Stomach (tissue), 9 donors: ENCODE data around the gene SEMA6A. TPM values are rescaled to one million over a fixed set of nuclear protein-coding genes. Genes with fewer than 3 reads are reported as not detected.

Source experiments
- DNase-seq, 2 donors: peaks; one replicate each; pipeline versions ENCODE4 v3.0.0 to v3.0.0-alpha.2; 2013 to 2019
- H3K27ac ChIP-seq, 5 donors: fragments of 200-600 bp in 4 of 5; sonication (generic) in 4 of 5; one replicate each; pipeline ENCODE4 v1.5.1; 2013 to 2019; ENCODE audit warnings: mild to moderate bottlenecking in 1 of 5, moderate library complexity in 1 of 5
- H3K27me3 ChIP-seq, 3 donors: fragments of 200-600 bp; sonication (generic); one replicate each; pipeline ENCODE4 v1.5.1; 2017 to 2019; ENCODE audit warnings: mixed run types in 1 of 3
- H3K36me3 ChIP-seq, 4 donors: fragments of 200-600 bp; sonication (generic); 1 replicate in 3 of 4; 2 replicates in 1 of 4; pipeline ENCODE4 v1.5.1; 2016 to 2019
- H3K4me1 ChIP-seq, 4 donors: fragments of 200-600 bp; sonication (generic); one replicate each; pipeline ENCODE4 v1.5.1; 2016 to 2019
- H3K4me3 ChIP-seq, 4 donors: fragments of 200-600 bp; sonication (generic) in 3 of 4; one replicate each; pipeline ENCODE4 v1.5.1; 2016 to 2019; ENCODE audit warnings: mild to moderate bottlenecking in 1 of 4
- H3K9me3 ChIP-seq, 4 donors: fragments of 200-600 bp; sonication (generic); one replicate each; pipeline ENCODE4 v1.5.1; 2016 to 2019
- EP300 ChIP-seq: sonication (generic); formaldehyde crosslinking; IDR thresholded peaks from one replicate; pipeline ENCODE4 v1.6.1; 2017; ENCODE audit warnings: antibody characterized with exemption
- POLR2A ChIP-seq, 4 donors: fragments of 450-650 bp; IDR thresholded peaks; one replicate each; pipeline ENCODE4 v1.6.1; 2016; ENCODE audit warnings: antibody characterized with exemption in 4 of 4, control low read depth in 2 of 4, mild to moderate bottlenecking in 1 of 4, moderate library complexity in 1 of 4
- POLR2AphosphoS5 ChIP-seq, 3 donors: sonication (generic); formaldehyde crosslinking; IDR thresholded peaks; one replicate each; pipeline ENCODE4 v1.6.1; 2016; ENCODE audit warnings: antibody characterized with exemption in 3 of 3
- WGBS, 5 donors: extraction: QIAGEN DNeasy Blood & Tissue Kit in 3 of 5; methylation state at CpG; one replicate each; pipeline versions ENCODE4 v1.1.5 to v1.1.7; 2013 to 2018; 5-methylcytosine and 5-hydroxymethylcytosine counted together
- intact Hi-C: fragments of 100-400 bp; cut with DNase I; formaldehyde crosslinking; loops from one replicate; pipeline ENCODE4 v1.15.1; 2023; ENCODE audit warnings: low total_unique reads
- polyA plus RNA-seq, 3 donors: library from polyadenylated mRNA; stranded (reverse); fragments of 200-250 nt; gene quantifications; one replicate each; pipeline ENCODE4 v1.2.3, GENCODE V29; 2013
- total RNA-seq, 5 donors: library from RNA; depleted of rRNA; stranded (reverse); fragments of >200 nt; gene quantifications; one replicate each; pipeline versions ENCODE4 v1.1.0 to v1.2.3, GENCODE V29; 2014 to 2016
- TF ChIP-seq, protein P1 (sequence below), 7 experiments: fragments of 450-650 bp in 4 of 7; fragments of 200-600 bp in 3 of 7; sonication (generic) in 3 of 7; IDR thresholded peaks; one replicate each; pipeline ENCODE4 v1.5.1; 2016 to 2019; ENCODE audit warnings: antibody characterized with exemption in 7 of 7, control low read depth in 2 of 7, mild to moderate bottlenecking in 1 of 7
- donor health status: healthy with polysubstance abuse.
- donor health status: Bipolar disorder and iron deficiency.
- donor health status: healthy.

SEMA6A gene
- total and polyA plus RNA-seq, 8 donors, result 0.37 to 37.5 (median 11.0) TPM

DNA sequence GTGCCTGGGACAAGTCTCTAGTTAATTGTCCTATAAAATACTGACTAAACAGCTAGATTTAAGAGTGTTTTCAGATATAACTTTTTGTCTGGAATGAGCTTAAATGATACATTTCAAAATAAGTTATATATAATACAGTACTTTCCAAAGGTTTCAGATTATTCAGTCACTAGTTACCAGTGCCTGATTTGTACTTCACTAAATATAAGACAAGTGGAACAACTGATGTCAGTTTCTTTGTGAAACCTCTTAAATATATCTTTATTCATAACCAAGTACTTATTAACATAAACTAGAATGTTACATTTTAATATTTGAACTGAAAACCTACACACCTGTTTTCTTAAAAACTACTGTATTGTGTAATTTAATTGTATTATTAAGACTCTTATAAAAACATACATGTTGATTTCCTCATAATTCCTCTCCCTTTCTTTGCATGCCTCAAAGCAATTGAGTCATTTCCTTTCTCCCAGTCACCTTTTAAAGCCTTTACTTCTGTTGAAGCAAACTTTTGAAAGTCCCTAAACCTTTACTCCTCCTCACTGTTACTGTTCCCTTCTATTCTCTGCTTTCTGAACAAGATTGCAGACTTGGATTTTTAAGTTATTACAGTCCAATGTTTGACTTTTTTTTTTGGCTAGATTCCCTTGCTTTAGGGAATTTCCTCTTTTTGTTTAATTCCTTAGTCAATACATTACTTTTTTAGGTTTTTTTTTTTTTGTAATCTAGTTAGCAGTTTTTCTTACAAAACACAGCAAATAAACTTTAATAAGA is 8.7 kb upstream of the SEMA6A start:
- Histone ChIP-seq H3K27me3 (no peaks in the 10 kb centered on the region), H3K4me3 (no peak overlapping the region), H3K9me3 (no peaks in the 10 kb centered on the region), H3K36me3 (no peaks in the 10 kb centered on the region), H3K4me1 (peaks cover 0 to 10% (median 3%) of the 10 kb centered on the region in 4 donors), H3K27ac (no peak overlapping the region)
- no peak for DNase-seq
- intact Hi-C loops, result no loop called here
- no peak for TF ChIP-seq POLR2A (IDR thresholded peaks at IDR 0.05)

DNA sequence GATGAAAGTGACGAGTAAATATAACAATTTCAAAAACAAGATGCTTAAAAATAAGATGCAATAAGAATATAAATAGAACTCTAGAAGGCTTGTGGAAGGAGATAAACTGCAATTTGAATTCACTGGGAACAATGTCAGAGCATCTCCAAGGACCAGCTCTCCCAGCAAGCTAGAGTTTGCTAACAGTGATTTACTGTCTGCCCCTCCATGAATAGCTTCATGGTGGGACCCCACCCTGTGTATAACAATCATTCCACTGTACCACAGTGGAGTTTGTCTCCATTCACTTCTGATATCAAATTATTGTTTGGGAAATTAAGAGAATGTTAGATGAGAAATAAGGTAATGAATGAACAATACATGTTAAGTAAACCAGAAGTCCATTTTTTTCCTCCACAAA is 7.3 kb upstream of the SEMA6A start:
- TF ChIP-seq POLR2AphosphoS5 (IDR thresholded peaks at IDR 0.05) (no peak), EP300 (no peak), POLR2A (IDR thresholded peaks at IDR 0.05) (no peak)
- TF ChIP-seq, protein P1, sequence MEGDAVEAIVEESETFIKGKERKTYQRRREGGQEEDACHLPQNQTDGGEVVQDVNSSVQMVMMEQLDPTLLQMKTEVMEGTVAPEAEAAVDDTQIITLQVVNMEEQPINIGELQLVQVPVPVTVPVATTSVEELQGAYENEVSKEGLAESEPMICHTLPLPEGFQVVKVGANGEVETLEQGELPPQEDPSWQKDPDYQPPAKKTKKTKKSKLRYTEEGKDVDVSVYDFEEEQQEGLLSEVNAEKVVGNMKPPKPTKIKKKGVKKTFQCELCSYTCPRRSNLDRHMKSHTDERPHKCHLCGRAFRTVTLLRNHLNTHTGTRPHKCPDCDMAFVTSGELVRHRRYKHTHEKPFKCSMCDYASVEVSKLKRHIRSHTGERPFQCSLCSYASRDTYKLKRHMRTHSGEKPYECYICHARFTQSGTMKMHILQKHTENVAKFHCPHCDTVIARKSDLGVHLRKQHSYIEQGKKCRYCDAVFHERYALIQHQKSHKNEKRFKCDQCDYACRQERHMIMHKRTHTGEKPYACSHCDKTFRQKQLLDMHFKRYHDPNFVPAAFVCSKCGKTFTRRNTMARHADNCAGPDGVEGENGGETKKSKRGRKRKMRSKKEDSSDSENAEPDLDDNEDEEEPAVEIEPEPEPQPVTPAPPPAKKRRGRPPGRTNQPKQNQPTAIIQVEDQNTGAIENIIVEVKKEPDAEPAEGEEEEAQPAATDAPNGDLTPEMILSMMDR (IDR thresholded peaks at IDR 0.05), result no peak
- H3K9me3 ChIP-seq, result no peaks in the 10 kb centered on the region
- peaks cover 0 to 6% (median 0%) of the 10 kb centered on the region in 3 donors for H3K27me3 ChIP-seq
- no peak overlapping the region for H3K4me3 ChIP-seq
- intact Hi-C loops, result no loop called here
- no peaks in the 10 kb centered on the region for H3K36me3 ChIP-seq
- H3K27ac ChIP-seq, result no peak overlapping the region
- no peak for DNase-seq
- 47 to 91% (median 85%) methylated on average over 1 of the region's 1 CpG for WGBS, 5 donors
- peaks cover 0 to 10% (median 3%) of the 10 kb centered on the region in 4 donors for H3K4me1 ChIP-seq

DNA sequence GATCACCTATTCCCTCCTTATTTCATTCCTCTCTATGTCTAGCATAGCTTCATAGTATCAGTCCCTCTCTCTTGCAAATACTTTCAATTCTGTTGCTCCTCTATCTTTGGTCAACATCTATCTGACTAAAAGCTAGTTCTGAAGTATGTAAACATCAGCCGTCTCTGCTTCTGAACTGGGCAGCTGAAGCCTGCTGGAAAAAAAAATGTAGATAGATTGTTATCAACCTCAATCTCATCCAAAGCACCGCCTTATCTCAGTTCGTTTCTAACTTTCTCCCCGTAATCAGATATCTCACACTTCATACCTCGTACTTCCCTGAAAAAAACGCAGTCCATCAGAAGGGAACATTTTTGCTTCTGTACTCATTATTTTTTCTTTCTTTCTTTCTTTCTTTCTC is 4.5 kb upstream of the SEMA6A start:
- TF ChIP-seq, protein P1 (IDR thresholded peaks at IDR 0.05), result no peak
- TF ChIP-seq EP300, result no peak
- no peak for TF ChIP-seq POLR2AphosphoS5 (IDR thresholded peaks at IDR 0.05)
- TF ChIP-seq POLR2A (IDR thresholded peaks at IDR 0.05), result no peak
- Histone ChIP-seq H3K9me3 (no peaks in the 10 kb centered on the region), H3K4me1 (peaks cover 0 to 31% (median 27%) of the 10 kb centered on the region in 4 donors), H3K27me3 (peaks cover 0 to 27% (median 5%) of the 10 kb centered on the region in 3 donors), H3K4me3 (no peak overlapping the region), H3K36me3 (no peaks in the 10 kb centered on the region), H3K27ac (no peak overlapping the region)
- intact Hi-C loops, result loop anchor here (10.0 kb wide), 1 partner anchor 366 kb away; no protein-coding TSS in a partner anchor
- no peak for DNase-seq
- 20 to 36% (median 33%) methylated on average over 6 of the region's 6 CpGs for WGBS, 5 donors

DNA sequence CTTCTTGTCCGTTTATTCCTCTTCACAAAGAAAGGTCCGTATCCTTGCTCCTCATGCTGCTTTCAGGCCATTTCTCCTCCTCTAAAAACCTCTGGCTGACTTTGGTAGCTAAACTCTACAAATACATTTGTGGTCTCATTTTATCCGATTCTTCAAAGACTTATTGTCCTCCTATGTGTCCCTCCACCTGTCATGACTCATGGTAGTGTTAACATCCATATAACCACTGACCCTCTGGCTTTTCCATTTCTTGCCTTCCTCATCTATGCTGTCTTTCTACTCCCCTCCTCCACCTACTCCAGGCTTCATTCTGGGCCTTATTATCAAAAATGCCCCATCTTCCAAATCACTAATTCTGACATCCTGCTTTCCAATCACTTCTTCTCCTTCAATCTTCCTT is 4.1 kb upstream of the SEMA6A start:
- H3K36me3 ChIP-seq, result no peaks in the 10 kb centered on the region
- no peak overlapping the region for H3K4me3 ChIP-seq
- intact Hi-C loops, result loop anchor here (10.0 kb wide), 1 partner anchor 366 kb away; no protein-coding TSS in a partner anchor
- H3K27me3 ChIP-seq, result peaks cover 0 to 31% (median 10%) of the 10 kb centered on the region in 3 donors
- TF ChIP-seq POLR2A (IDR thresholded peaks at IDR 0.05) (no peak), EP300 (no peak)
- peaks cover 5 to 36% (median 32%) of the 10 kb centered on the region in 4 donors for H3K4me1 ChIP-seq
- no peaks in the 10 kb centered on the region for H3K9me3 ChIP-seq
- WGBS, 5 donors, result 72 to 80% (median 79%) methylated on average over 3 of the region's 3 CpGs
- no peak overlapping the region for H3K27ac ChIP-seq
- DNase-seq, result no peak

DNA sequence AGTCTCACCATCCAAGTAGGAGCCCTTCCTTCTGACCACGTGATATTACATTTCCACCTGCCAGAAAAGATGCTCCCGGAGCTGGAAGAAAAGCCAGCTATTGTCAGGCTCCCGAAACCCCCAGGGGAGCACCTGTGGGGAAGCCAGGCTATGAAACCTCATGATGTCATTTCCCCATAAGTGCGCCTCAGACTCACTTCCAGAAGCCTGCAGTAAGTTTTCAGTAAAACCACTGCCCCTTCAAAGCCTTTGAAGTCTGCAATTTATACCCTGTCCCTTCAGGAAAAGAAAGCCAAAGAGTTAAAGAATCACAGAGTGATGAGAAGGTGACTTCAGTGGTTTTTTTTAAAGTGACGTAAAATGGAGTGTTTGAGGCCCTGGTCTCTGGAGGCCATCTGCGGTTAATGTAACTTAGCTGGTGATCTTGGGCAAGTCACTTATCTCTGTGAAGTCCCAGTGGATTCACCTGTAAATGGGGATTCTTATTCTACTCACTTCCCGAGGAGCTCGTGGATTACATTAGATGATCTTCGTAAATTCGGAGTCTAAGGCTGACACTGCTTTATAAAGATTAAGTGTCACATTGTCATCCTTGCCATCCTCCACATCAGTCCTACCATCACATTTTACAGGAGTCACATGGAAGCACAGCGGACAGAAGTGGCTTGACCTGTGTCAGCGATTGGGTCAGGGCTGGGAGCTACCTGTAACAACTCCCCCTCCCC is 2.6 kb upstream of the SEMA6A start:
- WGBS, 5 donors, result 71 to 83% (median 82%) methylated on average over 12 of the region's 12 CpGs
- intact Hi-C loops, result loop anchor here (10.0 kb wide), 1 partner anchor 368 kb away; no protein-coding TSS in a partner anchor
- H3K4me1 ChIP-seq, result peaks cover 6 to 50% (median 46%) of the 10 kb centered on the region in 4 donors
- no peaks in the 10 kb centered on the region for H3K9me3 ChIP-seq
- H3K27me3 ChIP-seq, result peaks cover 0 to 46% (median 24%) of the 10 kb centered on the region in 3 donors
- TF ChIP-seq POLR2A (IDR thresholded peaks at IDR 0.05) (no peak), EP300 (no peak), POLR2AphosphoS5 (IDR thresholded peaks at IDR 0.05) (no peak)
- TF ChIP-seq, protein P1 (IDR thresholded peaks at IDR 0.05), result no peak
- H3K4me3 ChIP-seq, result no peak overlapping the region
- no peaks in the 10 kb centered on the region for H3K36me3 ChIP-seq
- DNase-seq, result peak in 1 of 2 donors; percentile 17
- H3K27ac ChIP-seq, result no peak overlapping the region
